ENCODE data around the gene VAV2. TPM values are rescaled to one million over a fixed set of nuclear protein-coding genes. Genes with fewer than 3 reads are reported as not detected.

The VAV2 gene
- total and polyA plus RNA-seq, 4 donors: 13.0 to 28.2 (median 16.3) TPM

- Histone ChIP-seq H3K27me3 (ENCODE audit: control insufficient read depth in 3 of 3, insufficient read depth in 3 of 3, low read length in 2 of 3) (no peaks in the 10 kb centered on the region), H3K27ac (ENCODE audit: low read depth in 1 of 2, low read length in 1 of 2) (no peak overlapping the region), H3K4me3 (no peak overlapping the region), H3K9me3 (ENCODE audit: control insufficient read depth in 4 of 4, insufficient read depth in 3 of 4, low read length in 3 of 4) (peaks cover 0 to 4% (median 0%) of the 10 kb centered on the region in 4 donors), H3K9ac (ENCODE audit: insufficient read depth in 1 of 2, low read length in 2 of 2) (no peak overlapping the region), H3K4me1 (ENCODE audit: control insufficient read depth in 5 of 5, insufficient read depth in 5 of 5, low read length in 5 of 5) (peaks cover 0 to 20% (median 8%) of the 10 kb centered on the region in 5 donors), H3K36me3 (ENCODE audit: control insufficient read depth in 4 of 4, insufficient read depth in 4 of 4, low read length in 4 of 4) (no peaks in the 10 kb centered on the region)
- ATAC-seq (ENCODE audit: insufficient read depth, low FRiP score) (no peak), DNase-seq (no peak)
- 83 to 87% methylated on average over 7 of the region's 7 CpGs for WGBS, 2 donors
- TF ChIP-seq, protein P1, sequence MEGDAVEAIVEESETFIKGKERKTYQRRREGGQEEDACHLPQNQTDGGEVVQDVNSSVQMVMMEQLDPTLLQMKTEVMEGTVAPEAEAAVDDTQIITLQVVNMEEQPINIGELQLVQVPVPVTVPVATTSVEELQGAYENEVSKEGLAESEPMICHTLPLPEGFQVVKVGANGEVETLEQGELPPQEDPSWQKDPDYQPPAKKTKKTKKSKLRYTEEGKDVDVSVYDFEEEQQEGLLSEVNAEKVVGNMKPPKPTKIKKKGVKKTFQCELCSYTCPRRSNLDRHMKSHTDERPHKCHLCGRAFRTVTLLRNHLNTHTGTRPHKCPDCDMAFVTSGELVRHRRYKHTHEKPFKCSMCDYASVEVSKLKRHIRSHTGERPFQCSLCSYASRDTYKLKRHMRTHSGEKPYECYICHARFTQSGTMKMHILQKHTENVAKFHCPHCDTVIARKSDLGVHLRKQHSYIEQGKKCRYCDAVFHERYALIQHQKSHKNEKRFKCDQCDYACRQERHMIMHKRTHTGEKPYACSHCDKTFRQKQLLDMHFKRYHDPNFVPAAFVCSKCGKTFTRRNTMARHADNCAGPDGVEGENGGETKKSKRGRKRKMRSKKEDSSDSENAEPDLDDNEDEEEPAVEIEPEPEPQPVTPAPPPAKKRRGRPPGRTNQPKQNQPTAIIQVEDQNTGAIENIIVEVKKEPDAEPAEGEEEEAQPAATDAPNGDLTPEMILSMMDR (IDR thresholded peaks at IDR 0.05; ENCODE audit: control extremely low read depth, extremely low read depth): no peak
Observed at GRCh38 chr9:133742251-133742650, 249.9 kb downstream of the VAV2 start.

DNA sequence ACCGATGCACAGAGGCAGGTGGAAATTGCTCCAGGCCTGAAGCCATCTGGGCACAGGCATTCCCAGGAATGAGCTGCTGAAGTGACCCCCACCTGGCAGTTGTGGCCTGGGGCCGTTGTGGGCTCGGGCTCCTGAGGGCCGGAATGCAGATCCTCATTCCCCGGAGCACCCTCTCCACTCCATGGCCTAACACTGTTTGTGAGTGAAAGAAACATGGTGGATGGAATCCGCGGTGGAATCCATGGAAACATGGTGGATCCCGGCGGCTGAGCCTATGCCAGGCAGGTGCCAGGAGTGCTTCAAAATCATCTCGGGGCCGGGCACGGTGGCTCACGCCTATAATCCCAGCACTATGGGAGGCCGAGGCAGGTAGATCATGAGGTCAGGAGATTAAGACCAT is 250.4 kb downstream of the VAV2 start:
- Histone ChIP-seq H3K4me1 (ENCODE audit: control insufficient read depth in 5 of 5, insufficient read depth in 5 of 5, low read length in 5 of 5) (peaks cover 0 to 25% (median 10%) of the 10 kb centered on the region in 5 donors), H3K27ac (ENCODE audit: low read depth in 1 of 2, low read length in 1 of 2) (no peak overlapping the region), H3K9ac (ENCODE audit: insufficient read depth in 1 of 2, low read length in 2 of 2) (no peak overlapping the region), H3K36me3 (ENCODE audit: control insufficient read depth in 4 of 4, insufficient read depth in 4 of 4, low read length in 4 of 4) (no peaks in the 10 kb centered on the region), H3K9me3 (ENCODE audit: control insufficient read depth in 4 of 4, insufficient read depth in 3 of 4, low read length in 3 of 4) (peaks cover 0 to 4% (median 0%) of the 10 kb centered on the region in 4 donors), H3K4me3 (no peak overlapping the region), H3K27me3 (ENCODE audit: control insufficient read depth in 3 of 3, insufficient read depth in 3 of 3, low read length in 2 of 3) (no peaks in the 10 kb centered on the region)
- DNase-seq: no peak
- TF ChIP-seq, protein P1 (IDR thresholded peaks at IDR 0.05; ENCODE audit: control extremely low read depth, extremely low read depth): no peak
- no peak for ATAC-seq (ENCODE audit: insufficient read depth, low FRiP score)
- WGBS, 2 donors: 86 to 96% methylated on average over 14 of the region's 14 CpGs

DNA sequence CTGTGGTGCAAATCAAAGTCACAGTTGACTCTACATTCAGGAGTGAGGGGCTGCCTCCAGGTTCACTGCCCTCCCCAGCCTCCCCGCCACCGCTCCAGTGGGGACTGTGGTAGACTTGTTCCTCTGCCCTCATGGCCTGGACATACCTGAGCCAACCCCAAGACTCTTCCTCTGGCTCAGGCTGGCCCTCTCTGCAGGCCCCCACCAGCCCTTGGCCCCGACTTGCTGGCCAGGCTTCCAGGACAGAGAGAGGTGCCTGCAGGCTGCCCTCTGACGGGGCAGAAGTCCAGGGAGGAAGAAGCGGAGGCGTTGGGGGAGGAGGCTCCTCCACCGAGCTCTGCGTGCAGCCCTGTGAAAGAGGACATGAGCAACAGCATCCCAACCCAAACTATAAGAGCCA is 251.2 kb downstream of the VAV2 start:
- peaks cover 0 to 4% (median 0%) of the 10 kb centered on the region in 4 donors for H3K9me3 ChIP-seq (ENCODE audit: control insufficient read depth in 4 of 4, insufficient read depth in 3 of 4, low read length in 3 of 4)
- H3K36me3 ChIP-seq (ENCODE audit: control insufficient read depth in 4 of 4, insufficient read depth in 4 of 4, low read length in 4 of 4): no peaks in the 10 kb centered on the region
- no peaks in the 10 kb centered on the region for H3K27me3 ChIP-seq (ENCODE audit: control insufficient read depth in 3 of 3, insufficient read depth in 3 of 3, low read length in 2 of 3)
- TF ChIP-seq, protein P1 (IDR thresholded peaks at IDR 0.05; ENCODE audit: control extremely low read depth, extremely low read depth): no peak
- peaks cover 0 to 25% (median 10%) of the 10 kb centered on the region in 5 donors for H3K4me1 ChIP-seq (ENCODE audit: control insufficient read depth in 5 of 5, insufficient read depth in 5 of 5, low read length in 5 of 5)
- no peak overlapping the region for H3K9ac ChIP-seq (ENCODE audit: insufficient read depth in 1 of 2, low read length in 2 of 2)
- DNase-seq (no peak), ATAC-seq (ENCODE audit: insufficient read depth, low FRiP score) (no peak)
- H3K4me3 ChIP-seq: no peak overlapping the region
- H3K27ac ChIP-seq (ENCODE audit: low read depth in 1 of 2, low read length in 1 of 2): no peak overlapping the region
- 86 to 87% methylated on average over 8 of the region's 8 CpGs for WGBS, 2 donors
